SK-N-SH treated with all-trans-retinoic acid at 6 μM for 48 hours (cell line): ENCODE measurements around the gene STARD9.

ENCODE experiments used
- PPARA ChIP-seq: fragments of 250-450 bp; sonication (Bioruptor Pico); IDR thresholded peaks from 2 replicates; pipeline ENCODE4 v1.5.0; 2020; ENCODE audit warnings: mild to moderate bottlenecking, borderline replicate concordance
- TF ChIP-seq, protein P1 (sequence below): fragments of 250-450 bp; sonication (Bioruptor Pico); IDR thresholded peaks from 2 replicates; pipeline ENCODE4 v1.8.0; 2021; ENCODE audit warnings: low read depth, mild to moderate bottlenecking, moderate library complexity, borderline replicate concordance

DNA sequence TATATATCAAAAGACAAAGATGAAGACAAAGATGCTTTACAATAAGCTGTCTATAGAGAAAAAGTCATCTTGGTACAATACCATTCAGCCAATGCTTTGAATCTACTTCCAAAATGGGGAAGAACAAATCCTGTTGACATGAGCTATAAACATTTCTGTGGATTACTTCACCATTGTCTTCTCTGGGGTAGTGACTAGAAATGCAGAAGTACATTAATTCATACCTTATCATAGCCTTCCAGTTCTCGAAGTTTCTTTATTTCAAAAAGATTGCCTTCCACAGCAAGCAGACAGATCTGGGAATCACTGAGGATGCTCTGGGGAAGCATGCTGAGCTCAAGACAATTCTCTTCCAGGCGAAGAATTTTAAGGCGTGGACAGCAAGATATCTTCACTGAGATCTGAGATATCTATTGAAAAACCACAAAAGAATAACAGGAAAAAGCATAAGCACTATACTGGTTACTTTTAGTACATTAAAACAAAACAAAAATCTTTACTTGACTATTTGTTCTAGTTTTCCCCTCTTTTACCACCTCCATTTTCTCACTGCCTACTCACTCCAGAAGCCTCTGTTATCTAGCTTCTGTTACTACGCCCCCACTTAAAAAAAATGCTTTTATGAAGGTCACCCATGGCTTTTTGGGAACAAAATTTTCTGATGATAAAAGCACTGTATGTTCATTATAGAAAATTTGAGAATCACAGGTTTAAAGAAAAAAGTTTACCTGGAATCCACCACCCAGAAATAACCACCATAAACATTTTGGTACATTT, 30.4 kb upstream of the STARD9 start:
- no peak for TF ChIP-seq PPARA (CRISPR knock-in tag)
- TF ChIP-seq, protein P1, sequence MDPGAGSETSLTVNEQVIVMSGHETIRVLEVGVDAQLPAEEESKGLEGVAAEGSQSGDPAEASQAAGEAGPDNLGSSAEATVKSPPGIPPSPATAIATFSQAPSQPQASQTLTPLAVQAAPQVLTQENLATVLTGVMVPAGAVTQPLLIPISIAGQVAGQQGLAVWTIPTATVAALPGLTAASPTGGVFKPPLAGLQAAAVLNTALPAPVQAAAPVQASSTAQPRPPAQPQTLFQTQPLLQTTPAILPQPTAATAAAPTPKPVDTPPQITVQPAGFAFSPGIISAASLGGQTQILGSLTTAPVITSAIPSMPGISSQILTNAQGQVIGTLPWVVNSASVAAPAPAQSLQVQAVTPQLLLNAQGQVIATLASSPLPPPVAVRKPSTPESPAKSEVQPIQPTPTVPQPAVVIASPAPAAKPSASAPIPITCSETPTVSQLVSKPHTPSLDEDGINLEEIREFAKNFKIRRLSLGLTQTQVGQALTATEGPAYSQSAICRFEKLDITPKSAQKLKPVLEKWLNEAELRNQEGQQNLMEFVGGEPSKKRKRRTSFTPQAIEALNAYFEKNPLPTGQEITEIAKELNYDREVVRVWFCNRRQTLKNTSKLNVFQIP (CRISPR knock-in tag) = no peak
